K562 (cell line): ENCODE results near the gene KIF9. TPM values are rescaled to one million over a fixed set of nuclear protein-coding genes. Genes with fewer than 3 reads are reported as not detected.

Source experiments
- KDM5B ChIP-seq: fragments of 200-600 bp; sonication (generic); IDR thresholded peaks from 2 replicates; pipeline ENCODE4 v1.6.1; 2012; ENCODE audit warnings: low read depth, mild to moderate bottlenecking, moderate library complexity, low read length, control low read depth, inconsistent platforms; ENCODE audit not compliant: insufficient replicate concordance
- ZSCAN32 ChIP-seq: fragments of 450-650 bp; formaldehyde crosslinking; IDR thresholded peaks from 2 replicates; pipeline ENCODE4 v1.4.0; 2020; ENCODE audit warnings: mild to moderate bottlenecking, moderate library complexity
- polyA plus RNA-seq, 8 experiments: library from polyadenylated mRNA; depleted of rRNA in 4 of 8; stranded (reverse) in 5 of 8; unstranded in 3 of 8; fragments of >200 nt; fragmentation: Nextera tagmentation in 2 of 8; fragmentation: Illumina TruSeq in 1 of 8; extraction: Ambion mirVana in 2 of 8; extraction: Trizol in 1 of 8; gene quantifications; 2 replicates each; pipeline versions ENCODE4 v1.2.1 to v1.2.3, GENCODE V29; 2011 to 2014; ENCODE audit warnings: inconsistent platforms in 1 of 8, missing spikeins in 1 of 8
- total RNA-seq, 7 experiments: library from RNA; depleted of rRNA in 6 of 7; stranded (reverse); fragments of >200 nt in 6 of 7; fragmentation: Illumina TruSeq in 2 of 7; extraction: Trizol in 2 of 7; gene quantifications; 2 replicates each; pipeline versions ENCODE4 v1.2.1 to v1.2.3, GENCODE V29; 2011 to 2021; ENCODE audit warnings: low replicate concordance in 1 of 7
- TF ChIP-seq, protein P1 (sequence below): fragments of 200-600 bp; sonication (generic); IDR thresholded peaks from one replicate; pipeline ENCODE4 v1.6.1; 2012; ENCODE audit warnings: mild to moderate bottlenecking, low read depth, low read length, inconsistent platforms

The KIF9 gene
- total and polyA plus RNA-seq, 9 of the 15 experiments (the other 6 are each of a cell fraction or from before 2014, with no cell fraction given): 16.9 to 56.9 (median 25.0) TPM

DNA sequence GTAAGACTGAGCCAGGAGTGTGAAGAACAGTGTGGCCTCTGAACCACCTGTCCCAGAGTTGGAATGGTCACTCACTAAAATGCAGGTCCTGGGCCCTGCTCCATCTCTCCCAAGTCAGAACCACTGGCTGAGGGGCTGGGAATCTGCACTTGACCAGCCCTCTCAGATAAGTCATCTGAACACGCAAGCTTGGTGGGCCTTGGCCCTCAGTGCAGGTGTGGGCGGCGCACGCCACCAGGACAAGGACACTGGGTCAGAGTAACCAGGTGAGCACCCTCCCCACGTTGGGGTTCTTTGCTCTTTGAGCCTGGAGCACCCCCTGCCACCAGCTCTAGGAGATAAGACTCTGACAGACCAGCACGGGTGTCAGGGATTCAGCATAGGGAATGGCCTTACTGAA lies 42.7 kb downstream of the KIF9 start (continued):
- TF ChIP-seq, protein P1, sequence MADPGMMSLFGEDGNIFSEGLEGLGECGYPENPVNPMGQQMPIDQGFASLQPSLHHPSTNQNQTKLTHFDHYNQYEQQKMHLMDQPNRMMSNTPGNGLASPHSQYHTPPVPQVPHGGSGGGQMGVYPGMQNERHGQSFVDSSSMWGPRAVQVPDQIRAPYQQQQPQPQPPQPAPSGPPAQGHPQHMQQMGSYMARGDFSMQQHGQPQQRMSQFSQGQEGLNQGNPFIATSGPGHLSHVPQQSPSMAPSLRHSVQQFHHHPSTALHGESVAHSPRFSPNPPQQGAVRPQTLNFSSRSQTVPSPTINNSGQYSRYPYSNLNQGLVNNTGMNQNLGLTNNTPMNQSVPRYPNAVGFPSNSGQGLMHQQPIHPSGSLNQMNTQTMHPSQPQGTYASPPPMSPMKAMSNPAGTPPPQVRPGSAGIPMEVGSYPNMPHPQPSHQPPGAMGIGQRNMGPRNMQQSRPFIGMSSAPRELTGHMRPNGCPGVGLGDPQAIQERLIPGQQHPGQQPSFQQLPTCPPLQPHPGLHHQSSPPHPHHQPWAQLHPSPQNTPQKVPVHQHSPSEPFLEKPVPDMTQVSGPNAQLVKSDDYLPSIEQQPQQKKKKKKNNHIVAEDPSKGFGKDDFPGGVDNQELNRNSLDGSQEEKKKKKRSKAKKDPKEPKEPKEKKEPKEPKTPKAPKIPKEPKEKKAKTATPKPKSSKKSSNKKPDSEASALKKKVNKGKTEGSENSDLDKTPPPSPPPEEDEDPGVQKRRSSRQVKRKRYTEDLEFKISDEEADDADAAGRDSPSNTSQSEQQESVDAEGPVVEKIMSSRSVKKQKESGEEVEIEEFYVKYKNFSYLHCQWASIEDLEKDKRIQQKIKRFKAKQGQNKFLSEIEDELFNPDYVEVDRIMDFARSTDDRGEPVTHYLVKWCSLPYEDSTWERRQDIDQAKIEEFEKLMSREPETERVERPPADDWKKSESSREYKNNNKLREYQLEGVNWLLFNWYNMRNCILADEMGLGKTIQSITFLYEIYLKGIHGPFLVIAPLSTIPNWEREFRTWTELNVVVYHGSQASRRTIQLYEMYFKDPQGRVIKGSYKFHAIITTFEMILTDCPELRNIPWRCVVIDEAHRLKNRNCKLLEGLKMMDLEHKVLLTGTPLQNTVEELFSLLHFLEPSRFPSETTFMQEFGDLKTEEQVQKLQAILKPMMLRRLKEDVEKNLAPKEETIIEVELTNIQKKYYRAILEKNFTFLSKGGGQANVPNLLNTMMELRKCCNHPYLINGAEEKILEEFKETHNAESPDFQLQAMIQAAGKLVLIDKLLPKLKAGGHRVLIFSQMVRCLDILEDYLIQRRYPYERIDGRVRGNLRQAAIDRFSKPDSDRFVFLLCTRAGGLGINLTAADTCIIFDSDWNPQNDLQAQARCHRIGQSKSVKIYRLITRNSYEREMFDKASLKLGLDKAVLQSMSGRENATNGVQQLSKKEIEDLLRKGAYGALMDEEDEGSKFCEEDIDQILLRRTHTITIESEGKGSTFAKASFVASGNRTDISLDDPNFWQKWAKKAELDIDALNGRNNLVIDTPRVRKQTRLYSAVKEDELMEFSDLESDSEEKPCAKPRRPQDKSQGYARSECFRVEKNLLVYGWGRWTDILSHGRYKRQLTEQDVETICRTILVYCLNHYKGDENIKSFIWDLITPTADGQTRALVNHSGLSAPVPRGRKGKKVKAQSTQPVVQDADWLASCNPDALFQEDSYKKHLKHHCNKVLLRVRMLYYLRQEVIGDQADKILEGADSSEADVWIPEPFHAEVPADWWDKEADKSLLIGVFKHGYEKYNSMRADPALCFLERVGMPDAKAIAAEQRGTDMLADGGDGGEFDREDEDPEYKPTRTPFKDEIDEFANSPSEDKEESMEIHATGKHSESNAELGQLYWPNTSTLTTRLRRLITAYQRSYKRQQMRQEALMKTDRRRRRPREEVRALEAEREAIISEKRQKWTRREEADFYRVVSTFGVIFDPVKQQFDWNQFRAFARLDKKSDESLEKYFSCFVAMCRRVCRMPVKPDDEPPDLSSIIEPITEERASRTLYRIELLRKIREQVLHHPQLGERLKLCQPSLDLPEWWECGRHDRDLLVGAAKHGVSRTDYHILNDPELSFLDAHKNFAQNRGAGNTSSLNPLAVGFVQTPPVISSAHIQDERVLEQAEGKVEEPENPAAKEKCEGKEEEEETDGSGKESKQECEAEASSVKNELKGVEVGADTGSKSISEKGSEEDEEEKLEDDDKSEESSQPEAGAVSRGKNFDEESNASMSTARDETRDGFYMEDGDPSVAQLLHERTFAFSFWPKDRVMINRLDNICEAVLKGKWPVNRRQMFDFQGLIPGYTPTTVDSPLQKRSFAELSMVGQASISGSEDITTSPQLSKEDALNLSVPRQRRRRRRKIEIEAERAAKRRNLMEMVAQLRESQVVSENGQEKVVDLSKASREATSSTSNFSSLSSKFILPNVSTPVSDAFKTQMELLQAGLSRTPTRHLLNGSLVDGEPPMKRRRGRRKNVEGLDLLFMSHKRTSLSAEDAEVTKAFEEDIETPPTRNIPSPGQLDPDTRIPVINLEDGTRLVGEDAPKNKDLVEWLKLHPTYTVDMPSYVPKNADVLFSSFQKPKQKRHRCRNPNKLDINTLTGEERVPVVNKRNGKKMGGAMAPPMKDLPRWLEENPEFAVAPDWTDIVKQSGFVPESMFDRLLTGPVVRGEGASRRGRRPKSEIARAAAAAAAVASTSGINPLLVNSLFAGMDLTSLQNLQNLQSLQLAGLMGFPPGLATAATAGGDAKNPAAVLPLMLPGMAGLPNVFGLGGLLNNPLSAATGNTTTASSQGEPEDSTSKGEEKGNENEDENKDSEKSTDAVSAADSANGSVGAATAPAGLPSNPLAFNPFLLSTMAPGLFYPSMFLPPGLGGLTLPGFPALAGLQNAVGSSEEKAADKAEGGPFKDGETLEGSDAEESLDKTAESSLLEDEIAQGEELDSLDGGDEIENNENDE: no peak
- TF ChIP-seq KDM5B (no peak), ZSCAN32 (CRISPR knock-in tag) (no peak)
